Subcutaneous adipose tissue (tissue), 4 donors: ENCODE measurements around the gene IMPACT. TPM values are rescaled to one million over a fixed set of nuclear protein-coding genes. Genes with fewer than 3 reads are reported as not detected.

Experiments used
- total RNA-seq, 4 donors: library from RNA; depleted of rRNA; stranded (reverse); fragments of >200 nt; gene quantifications; one replicate each; pipeline ENCODE4 v1.1.0, GENCODE V29; 2016
- TF ChIP-seq, protein P1 (sequence below): fragments of 450-650 bp; IDR thresholded peaks from one replicate; pipeline ENCODE4 v1.5.1; 2016; ENCODE audit warnings: low read depth, mild to moderate bottlenecking, control low read depth, antibody characterized with exemption, moderate library complexity

IMPACT gene
- total RNA-seq, 4 donors from 2014 or later, result 23.1 to 34.9 (median 28.3) TPM

DNA sequence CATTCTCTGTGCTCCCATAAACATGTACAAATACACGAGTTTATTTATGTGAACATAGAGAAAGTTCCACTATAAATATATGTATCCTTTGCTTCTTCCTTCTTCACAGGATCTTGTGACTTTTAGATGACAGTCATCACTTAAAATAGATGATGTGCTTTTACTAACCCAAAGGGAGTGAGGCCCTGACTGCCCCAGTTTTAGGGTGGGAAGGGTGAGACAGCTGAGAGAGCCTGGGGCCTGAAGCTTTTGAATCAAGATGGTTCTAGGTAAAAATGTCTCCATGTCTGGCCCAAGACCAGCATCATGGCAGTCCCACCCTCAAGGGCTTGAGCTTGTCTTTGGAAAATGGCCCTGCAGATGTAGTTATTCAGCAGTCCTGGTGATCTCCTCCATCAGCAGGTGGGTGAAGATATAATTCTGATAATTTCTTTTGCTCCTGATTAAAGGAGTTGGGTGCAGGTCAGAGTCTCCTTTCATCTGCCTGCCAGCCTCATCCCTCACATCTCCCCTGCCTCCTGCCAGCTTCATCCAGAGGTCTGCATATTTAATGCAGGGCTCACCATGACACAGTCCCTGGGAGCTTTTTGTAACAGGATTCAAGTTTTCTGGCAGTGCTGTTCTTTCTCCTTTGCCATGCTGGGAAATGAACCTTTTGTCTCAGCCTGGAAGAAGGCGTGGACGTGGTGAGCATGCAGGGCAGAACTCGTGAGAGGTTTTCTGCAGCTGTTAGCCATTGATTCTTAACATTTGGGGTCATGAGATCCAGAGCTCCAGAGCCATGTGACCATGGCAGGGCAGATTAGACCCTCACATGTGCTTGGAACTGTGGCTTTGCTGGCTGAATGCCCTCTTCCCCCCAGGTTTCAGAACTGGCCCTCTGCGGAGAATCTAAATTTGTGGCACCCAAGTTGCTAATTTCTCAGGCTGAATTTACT is 36.6 kb downstream of the IMPACT start:
- TF ChIP-seq, protein P1, sequence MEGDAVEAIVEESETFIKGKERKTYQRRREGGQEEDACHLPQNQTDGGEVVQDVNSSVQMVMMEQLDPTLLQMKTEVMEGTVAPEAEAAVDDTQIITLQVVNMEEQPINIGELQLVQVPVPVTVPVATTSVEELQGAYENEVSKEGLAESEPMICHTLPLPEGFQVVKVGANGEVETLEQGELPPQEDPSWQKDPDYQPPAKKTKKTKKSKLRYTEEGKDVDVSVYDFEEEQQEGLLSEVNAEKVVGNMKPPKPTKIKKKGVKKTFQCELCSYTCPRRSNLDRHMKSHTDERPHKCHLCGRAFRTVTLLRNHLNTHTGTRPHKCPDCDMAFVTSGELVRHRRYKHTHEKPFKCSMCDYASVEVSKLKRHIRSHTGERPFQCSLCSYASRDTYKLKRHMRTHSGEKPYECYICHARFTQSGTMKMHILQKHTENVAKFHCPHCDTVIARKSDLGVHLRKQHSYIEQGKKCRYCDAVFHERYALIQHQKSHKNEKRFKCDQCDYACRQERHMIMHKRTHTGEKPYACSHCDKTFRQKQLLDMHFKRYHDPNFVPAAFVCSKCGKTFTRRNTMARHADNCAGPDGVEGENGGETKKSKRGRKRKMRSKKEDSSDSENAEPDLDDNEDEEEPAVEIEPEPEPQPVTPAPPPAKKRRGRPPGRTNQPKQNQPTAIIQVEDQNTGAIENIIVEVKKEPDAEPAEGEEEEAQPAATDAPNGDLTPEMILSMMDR, result no peak

DNA sequence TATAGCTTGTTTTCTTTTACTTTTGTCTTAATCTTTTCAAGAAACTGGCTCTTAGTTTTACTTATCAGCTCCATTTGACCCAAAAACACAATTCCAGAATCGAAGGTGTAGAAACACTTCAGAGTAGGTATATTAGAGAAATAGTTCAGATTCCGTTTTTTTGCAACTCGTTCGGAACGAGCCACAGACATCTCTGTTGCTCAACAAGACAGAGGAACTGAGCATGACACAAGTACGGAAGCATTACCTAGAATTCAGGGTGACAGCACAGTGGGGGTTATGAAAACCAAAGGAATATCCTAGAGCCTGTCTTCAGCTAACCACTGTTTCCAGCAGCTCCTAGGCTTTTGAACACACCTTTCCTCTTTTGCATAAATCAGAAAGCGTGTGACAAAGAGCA is 39.0 kb downstream of the IMPACT start:
- TF ChIP-seq, protein P1, result no peak

DNA sequence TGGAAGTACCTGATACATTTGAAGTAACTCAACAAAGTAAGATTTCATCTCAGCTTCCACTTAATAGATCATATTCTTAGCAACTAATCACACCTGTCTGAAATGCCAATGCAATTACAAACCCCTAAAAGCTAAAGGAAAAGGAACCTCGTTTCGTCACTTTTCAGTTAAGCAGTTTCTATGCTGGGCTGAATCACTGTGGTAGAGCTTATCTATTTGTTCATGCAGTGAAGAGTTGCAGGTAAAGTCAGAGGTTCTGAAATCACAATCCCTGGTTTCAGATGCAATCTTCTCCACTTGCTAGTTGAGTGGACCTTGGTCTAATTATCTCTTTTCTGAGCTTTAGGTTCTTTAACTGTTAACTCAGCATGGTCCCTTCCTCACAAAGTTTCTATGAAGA is 40.3 kb downstream of the IMPACT start:
- TF ChIP-seq, protein P1, result no peak

DNA sequence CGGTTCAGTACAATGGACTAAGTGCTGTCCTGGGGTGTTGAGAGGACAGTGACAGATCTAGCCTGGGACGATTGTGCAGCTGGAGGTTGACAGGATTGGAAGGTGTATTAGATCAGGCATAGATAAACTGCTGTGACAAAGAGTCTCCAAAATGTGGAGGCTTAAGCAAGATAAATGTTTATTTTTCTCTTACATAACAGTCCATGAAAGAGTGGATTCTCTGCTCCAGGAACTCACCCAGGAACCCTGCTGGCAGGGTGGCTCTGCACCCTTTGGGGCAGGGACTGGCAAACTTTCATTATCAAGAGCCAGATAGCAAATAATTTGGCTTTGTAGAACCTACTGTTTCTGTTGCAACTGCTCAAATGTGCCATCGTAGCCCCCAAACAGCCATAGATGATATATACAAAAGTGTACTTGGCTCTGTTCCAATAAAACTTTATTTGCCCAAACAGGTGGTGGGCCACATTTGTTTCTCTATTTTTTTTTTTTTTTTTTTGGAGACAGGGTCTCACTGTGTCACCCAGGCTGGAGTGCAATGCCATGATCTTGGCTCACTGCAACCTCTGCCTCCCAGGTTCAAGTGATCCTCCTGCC is 43.6 kb downstream of the IMPACT start:
- TF ChIP-seq, protein P1, result no peak

DNA sequence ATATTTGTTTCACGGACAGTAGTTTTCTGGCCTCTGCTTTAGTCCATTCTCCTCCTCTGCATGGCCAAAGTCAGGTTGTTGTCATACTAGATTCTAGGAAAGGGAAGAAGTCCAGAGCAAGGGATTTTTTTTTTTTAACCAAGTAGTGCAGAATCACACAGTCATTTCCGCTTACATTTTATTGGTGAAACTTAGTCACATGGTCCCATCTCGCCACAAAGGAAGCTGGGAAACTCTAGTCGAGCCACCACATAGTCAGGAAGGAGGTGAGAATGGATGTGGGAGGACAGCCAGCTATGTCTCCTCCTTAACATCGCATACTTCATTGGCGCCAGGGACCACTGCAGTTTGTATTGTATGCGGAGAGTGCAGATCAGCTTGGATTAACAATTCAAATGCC is 44.3 kb downstream of the IMPACT start:
- TF ChIP-seq, protein P1, result no peak

DNA sequence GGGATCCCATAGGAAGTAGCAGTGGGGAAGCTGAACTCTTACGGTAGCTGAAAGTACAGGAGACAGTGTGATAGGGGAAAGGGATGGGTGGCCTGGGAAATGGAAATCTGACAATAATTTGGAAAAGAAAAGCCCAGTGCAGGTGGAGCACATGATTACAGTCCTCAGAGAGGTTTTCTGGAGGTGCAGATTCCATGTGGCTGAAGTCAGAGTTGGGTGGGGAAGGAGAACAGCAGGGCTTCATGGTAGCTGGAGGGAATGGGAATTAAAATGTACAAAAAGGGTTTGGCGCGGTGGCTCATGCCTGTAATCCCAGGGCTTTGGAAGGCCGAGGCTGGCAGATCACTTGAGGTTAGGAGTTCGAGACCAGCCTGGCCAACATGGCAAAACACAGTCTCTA is 46.1 kb downstream of the IMPACT start:
- TF ChIP-seq, protein P1, result no peak

DNA sequence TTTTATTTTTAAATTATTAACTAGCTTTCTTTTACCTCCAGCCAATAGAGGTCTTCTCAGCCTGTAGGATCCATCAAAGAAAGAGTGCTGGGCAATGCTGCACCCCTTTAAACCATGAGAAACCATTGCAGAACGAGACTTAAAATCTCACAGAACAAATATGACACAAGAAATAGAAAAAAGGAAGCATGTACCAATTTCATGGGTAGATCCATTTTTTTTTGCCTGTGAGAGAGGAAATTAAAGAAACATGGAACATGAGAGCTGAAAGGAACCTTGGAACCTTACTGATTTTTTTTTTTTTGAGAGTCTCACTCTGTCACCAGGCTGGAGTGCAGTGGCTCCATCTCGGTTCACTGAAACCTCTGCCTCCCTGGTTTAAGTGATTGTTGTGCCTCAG is 47.9 kb downstream of the IMPACT start:
- TF ChIP-seq, protein P1, result no peak
